ENCODE measurements around the gene PTPRE. TPM values are rescaled to one million over a fixed set of nuclear protein-coding genes. Genes with fewer than 3 reads are reported as not detected.

PTPRE gene
- total RNA-seq, 1 donor from 2014 or later = 33.6 TPM

DNA sequence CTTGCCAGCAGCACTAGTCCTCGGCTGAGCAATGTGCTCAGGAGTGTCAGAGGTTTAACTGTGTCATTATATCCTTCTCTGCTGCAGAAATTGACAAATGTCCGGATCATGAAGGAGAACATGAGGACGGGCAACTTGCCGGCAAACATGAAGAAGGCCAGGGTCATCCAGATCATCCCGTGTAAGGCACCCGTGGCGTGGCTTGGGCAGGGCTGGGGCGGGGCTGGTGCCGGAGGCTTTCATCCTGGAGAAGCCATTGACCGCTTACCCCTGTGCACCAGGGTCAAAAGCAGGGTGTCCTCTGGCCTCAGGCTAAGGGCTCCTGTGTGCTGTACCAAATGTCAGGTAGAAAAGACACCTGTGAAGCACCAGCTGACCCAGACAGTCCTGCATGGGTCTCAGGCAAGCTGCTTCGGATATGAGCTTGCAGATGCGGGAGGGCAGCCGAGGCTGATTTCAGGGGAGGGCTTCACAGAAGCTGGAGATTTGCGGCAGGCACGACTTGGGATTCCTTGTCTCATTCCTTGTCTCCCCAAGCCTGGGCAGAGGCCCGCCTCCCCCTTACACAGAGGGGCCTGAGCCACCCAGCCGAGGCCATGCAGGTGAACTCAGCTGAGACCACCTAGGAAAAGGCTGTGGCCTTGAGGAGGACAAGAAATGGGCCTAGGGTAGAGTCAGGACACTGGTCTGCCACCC, 164.0 kb downstream of the PTPRE start:
- Mint-ChIP-seq H3K27me3 (no peaks in the 10 kb centered on the region), H3K4me1 (peaks cover 23% of the 10 kb centered on the region), H3K36me3 (ENCODE audit: low read depth) (peaks cover 75% of the 10 kb centered on the region), H3K4me3 (no peak overlapping the region), H3K27ac (no peak overlapping the region), H3K9me3 (no peaks in the 10 kb centered on the region)
- no peak for DNase-seq
- intact Hi-C loops (cut with micrococcal nuclease) = no loop called here

DNA sequence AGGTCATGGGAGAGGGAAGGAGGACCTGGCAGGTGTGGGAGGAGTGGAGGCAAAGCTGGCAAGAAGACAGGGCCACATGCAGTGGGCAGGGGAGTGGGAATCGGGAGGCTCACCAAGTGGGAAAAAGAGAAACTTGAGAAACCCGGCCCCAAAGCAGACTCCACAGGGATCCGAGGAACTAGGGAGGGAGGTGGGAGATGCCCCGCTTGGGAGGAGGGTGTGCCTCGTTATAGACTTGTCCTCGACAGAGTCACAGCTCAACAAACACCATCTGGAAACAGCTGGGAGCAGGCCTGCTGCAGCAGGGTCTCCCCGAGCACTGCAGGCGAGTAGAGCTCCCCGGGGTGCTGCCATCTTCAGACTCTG, 164.5 kb downstream of the PTPRE start:
- H3K4me1 Mint-ChIP-seq = peaks cover 19% of the 10 kb centered on the region
- peaks cover 71% of the 10 kb centered on the region for H3K36me3 Mint-ChIP-seq (ENCODE audit: low read depth)
- no peak overlapping the region for H3K4me3 Mint-ChIP-seq
- no peaks in the 10 kb centered on the region for H3K27me3 Mint-ChIP-seq
- no peaks in the 10 kb centered on the region for H3K9me3 Mint-ChIP-seq
- no peak overlapping the region for H3K27ac Mint-ChIP-seq
- DNase-seq = no peak
- intact Hi-C loops (cut with micrococcal nuclease) = no loop called here

DNA sequence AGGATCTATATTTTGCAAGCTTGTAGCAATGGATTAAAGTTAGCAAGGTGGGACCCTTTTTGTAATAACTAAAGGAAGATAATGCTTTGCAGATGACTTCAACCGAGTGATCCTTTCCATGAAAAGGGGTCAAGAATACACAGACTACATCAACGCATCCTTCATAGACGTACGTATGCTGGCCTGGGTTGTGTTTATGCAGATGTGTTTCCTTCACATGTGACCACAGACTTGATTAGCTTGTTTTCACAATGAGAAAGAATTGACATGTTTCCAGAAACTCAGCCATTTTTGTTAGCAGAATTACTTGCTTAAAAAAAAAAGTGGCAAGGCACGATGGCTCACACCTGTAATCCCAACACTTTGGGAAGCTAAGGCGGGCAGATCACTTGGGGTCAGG, 165.1 kb downstream of the PTPRE start:
- Mint-ChIP-seq H3K4me1 (peaks cover 12% of the 10 kb centered on the region), H3K9me3 (no peaks in the 10 kb centered on the region), H3K36me3 (ENCODE audit: low read depth) (peaks cover 70% of the 10 kb centered on the region), H3K27ac (no peak overlapping the region), H3K27me3 (no peaks in the 10 kb centered on the region), H3K4me3 (no peak overlapping the region)
- intact Hi-C loops (cut with micrococcal nuclease) = no loop called here
- no peak for DNase-seq

DNA sequence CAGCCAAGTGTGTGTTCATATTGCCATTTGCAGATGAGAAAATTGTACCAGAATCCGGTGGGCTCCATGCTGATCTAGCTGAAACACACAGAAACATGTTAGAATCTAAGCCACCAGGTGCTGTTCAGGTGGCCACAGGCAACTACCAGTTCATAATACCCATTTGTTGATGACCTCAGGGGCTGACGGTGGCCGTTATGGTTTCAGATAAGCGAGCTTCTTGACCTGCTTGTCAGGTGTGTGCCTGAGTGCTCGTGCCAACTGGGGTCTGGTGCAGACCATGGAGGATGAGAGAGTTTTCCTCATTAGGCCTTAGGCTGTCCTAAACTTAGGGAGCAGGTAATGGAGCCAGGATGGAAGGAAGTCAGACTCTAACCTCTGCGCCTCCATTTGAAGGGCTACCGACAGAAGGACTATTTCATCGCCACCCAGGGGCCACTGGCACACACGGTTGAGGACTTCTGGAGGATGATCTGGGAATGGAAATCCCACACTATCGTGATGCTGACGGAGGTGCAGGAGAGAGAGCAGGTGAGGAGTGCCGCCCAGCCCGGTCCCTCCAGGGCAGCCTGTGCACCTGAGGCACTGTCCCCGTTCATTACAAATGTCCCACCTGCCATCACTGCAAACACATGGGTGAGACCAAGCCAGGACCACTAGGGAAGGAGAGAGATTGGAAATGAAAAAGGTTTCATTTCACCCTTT, 166.2 kb downstream of the PTPRE start:
- Mint-ChIP-seq H3K27ac (no peak overlapping the region), H3K9me3 (no peaks in the 10 kb centered on the region), H3K27me3 (no peaks in the 10 kb centered on the region), H3K36me3 (ENCODE audit: low read depth) (peaks cover 65% of the 10 kb centered on the region), H3K4me3 (no peak overlapping the region), H3K4me1 (peaks cover 9% of the 10 kb centered on the region)
- DNase-seq = no peak
- intact Hi-C loops (cut with micrococcal nuclease) = no loop called here

DNA sequence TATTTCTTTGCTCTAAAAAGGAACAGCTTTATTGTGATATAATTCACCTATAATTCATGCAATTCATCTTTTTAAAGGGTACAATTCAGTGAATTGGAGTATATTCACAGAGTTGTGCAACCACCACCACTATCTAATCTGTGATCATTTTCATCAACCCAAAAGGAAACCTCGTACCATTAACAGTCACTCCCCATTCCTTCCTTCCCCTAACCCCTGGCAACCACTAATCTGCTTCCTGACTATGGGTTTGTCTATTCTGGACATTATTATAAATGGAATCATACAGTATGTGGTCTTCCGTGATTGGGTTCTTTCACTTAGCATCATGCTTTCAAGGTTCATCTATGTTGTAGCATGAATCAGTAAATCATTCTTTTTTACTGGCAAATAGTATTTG, 167.0 kb downstream of the PTPRE start:
- Mint-ChIP-seq H3K27me3 (no peaks in the 10 kb centered on the region), H3K4me1 (peaks cover 9% of the 10 kb centered on the region), H3K27ac (no peak overlapping the region), H3K4me3 (no peak overlapping the region), H3K9me3 (no peaks in the 10 kb centered on the region), H3K36me3 (ENCODE audit: low read depth) (peaks cover 62% of the 10 kb centered on the region)
- DNase-seq = no peak
- intact Hi-C loops (cut with micrococcal nuclease) = no loop called here

DNA sequence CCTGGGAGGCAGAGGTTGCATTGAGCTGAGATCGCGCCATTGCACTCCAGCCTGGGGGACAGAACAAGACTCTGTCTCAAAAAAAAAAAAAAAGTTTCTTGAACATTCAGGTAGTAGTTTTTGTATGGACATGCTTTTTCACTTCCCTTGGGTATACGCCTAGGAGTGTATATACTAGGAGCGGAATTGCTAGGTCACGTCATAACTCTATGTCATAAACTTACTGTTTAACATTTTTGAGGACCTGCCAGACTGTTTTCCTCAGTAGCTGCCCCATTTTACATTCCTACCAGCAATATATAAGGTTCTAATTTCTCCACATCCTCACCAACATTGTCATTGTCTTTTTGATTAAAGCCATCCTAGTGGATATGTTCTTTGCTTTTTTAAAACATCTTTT, 167.7 kb downstream of the PTPRE start:
- no peaks in the 10 kb centered on the region for H3K27me3 Mint-ChIP-seq
- no peaks in the 10 kb centered on the region for H3K9me3 Mint-ChIP-seq
- H3K27ac Mint-ChIP-seq = no peak overlapping the region
- H3K4me3 Mint-ChIP-seq = no peak overlapping the region
- H3K4me1 Mint-ChIP-seq = peaks cover 11% of the 10 kb centered on the region
- intact Hi-C loops (cut with micrococcal nuclease) = no loop called here
- DNase-seq = no peak
- H3K36me3 Mint-ChIP-seq (ENCODE audit: low read depth) = peaks cover 61% of the 10 kb centered on the region

DNA sequence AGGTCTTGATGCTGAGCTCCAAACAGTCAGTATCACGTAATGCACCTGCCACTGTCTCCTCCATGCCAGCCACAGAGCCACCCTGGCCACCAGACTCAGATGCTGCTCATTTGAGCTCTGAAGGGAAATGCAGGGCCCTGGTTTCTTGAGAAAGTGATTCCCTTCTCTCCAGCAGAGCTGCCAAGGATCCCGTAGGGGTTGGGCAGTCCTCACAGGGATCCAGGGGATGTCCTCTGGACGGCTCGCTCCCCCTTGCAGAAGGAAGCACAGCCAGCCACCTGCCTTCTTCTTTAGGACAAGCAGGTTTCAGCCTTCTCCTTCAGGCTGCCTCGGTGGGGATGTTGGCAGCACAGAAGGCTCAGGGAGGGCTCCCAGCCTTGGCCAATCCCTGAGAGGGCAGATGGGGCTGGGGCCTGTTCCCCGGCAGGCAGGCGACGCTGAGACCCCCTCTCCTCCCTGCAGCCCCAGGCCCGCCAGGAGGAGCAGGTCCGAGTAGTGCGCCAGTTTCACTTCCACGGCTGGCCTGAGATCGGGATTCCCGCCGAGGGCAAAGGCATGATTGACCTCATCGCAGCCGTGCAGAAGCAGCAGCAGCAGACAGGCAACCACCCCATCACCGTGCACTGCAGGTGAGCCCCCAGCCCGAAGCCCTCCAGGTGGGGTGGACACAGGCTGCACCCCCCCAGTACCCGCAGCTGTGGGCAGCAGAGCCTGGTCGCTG, 170.4 kb downstream of the PTPRE start:
- no peaks in the 10 kb centered on the region for H3K27me3 Mint-ChIP-seq
- no peak overlapping the region for H3K4me3 Mint-ChIP-seq
- H3K36me3 Mint-ChIP-seq (ENCODE audit: low read depth) = peaks cover 54% of the 10 kb centered on the region
- no peak overlapping the region for H3K27ac Mint-ChIP-seq
- intact Hi-C loops (cut with micrococcal nuclease) = no loop called here
- DNase-seq = no peak
- peaks cover 11% of the 10 kb centered on the region for H3K4me1 Mint-ChIP-seq
- H3K9me3 Mint-ChIP-seq = no peaks in the 10 kb centered on the region

DNA sequence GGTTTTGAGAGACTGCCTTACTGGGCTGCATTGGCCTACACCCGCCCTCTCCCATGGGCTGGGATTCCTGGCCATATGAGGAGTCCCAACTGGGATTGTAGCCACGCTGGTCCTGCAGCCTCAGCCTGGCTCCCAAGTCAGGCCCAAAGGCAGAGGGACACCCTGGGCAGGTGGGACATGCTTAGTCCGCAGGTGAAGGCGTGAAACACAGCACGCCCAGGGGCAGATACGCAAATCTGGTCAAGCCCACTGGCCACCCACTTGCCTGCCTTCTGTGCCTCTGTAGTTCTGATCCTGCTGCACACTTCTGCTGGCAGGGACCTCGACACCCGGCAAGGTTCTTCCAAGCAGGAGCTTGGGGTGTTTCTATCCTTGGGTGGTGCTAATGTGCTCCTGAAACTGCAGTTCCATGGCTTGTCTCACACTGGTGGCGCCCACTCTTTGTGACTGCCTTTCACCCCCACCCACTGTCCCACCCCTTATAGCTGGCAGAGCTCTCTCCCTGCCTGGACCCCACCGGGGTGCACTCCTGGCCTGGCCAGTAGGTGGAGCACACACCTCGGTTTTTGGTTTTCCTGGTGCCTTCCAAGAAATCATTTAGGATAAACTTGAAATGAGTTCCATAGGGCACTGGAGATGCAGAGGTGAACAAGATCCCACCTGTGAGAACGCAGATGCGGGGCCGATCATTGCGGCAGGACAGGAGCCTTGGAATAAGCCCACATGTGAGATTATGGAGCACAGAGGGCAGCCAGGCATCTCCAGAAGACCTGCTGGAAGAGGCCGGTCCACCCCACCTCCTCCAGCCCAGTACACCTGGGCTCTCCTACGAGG, 171.4 kb downstream of the PTPRE start:
- Mint-ChIP-seq H3K9me3 (no peaks in the 10 kb centered on the region), H3K4me3 (no peak overlapping the region), H3K36me3 (ENCODE audit: low read depth) (peaks cover 51% of the 10 kb centered on the region), H3K27ac (no peak overlapping the region), H3K27me3 (no peaks in the 10 kb centered on the region), H3K4me1 (peaks cover 7% of the 10 kb centered on the region)
- intact Hi-C loops (cut with micrococcal nuclease) = loop anchor here (1.0 kb wide), 1 partner anchor 72 kb away; no protein-coding TSS in a partner anchor
- peak; percentile 86 for DNase-seq

DNA sequence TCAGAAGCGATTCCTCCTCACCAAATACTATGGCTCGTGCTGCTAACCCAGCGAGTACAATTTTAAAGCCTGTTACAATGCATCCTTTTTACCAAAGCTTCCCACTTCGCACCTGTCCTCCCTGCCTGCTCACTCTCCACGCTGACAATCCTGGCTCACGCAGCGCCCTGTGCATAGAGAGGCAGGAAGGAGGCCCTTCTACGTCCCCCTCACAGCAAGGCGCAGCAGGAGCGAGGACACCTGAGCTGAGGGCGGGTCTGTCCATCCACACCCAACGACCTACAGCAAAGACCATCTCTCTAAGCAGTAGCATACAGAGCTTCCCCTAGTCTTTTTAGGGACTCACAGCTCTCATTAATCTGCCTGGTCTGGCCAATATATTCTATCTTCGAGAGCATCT, 173.3 kb downstream of the PTPRE start:
- intact Hi-C loops (cut with micrococcal nuclease) = no loop called here
- Mint-ChIP-seq H3K4me3 (no peak overlapping the region), H3K4me1 (peaks cover 1% of the 10 kb centered on the region), H3K27ac (no peak overlapping the region), H3K9me3 (no peaks in the 10 kb centered on the region), H3K27me3 (no peaks in the 10 kb centered on the region), H3K36me3 (ENCODE audit: low read depth) (peaks cover 37% of the 10 kb centered on the region)
- DNase-seq = no peak

DNA sequence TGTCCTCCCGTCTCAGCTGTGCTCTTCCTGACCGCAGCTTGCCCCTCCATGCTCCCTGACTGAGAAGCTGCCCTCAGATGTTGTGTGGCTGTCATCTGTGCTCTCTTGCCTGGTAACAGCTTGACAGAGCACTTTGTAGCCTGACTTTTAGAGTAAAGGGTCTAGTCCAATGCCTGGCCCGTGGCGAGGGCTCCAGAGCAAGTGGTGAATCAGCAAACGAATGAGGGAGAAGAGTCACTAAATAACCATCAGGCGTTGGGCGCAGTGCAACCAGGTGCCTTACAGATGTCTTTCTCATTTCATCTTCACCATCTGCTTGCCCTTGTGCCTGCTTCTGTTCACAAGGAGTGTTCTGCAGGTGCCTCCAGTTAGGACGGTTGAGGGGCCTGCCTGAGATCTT, 173.7 kb downstream of the PTPRE start:
- peaks cover 35% of the 10 kb centered on the region for H3K36me3 Mint-ChIP-seq (ENCODE audit: low read depth)
- no peaks in the 10 kb centered on the region for H3K27me3 Mint-ChIP-seq
- H3K9me3 Mint-ChIP-seq = no peaks in the 10 kb centered on the region
- no peak overlapping the region for H3K27ac Mint-ChIP-seq
- H3K4me3 Mint-ChIP-seq = no peak overlapping the region
- no peak for DNase-seq
- H3K4me1 Mint-ChIP-seq = peaks cover 1% of the 10 kb centered on the region
- intact Hi-C loops (cut with micrococcal nuclease) = no loop called here

DNA sequence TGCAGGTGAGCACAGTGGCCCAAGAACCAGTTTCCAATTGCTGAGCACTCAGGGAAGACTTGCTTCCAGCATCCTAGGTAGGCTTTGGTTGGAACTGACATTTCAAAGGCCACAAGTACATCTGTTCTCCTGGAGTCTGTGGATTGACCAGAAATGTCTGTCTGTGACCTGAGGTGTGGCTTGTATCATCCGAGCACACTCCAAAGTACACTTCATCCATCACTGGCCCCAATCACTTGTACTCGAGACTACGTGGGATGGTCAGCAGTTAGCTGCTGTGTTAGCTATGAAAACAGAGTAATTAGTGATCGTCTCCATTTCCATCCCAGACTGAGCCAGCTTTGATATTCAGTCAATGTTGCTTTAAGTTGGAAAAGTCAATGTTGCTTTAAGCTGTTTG, 174.3 kb downstream of the PTPRE start:
- Mint-ChIP-seq H3K27me3 (no peaks in the 10 kb centered on the region), H3K4me1 (peaks cover 1% of the 10 kb centered on the region), H3K4me3 (no peak overlapping the region), H3K36me3 (ENCODE audit: low read depth) (peaks cover 31% of the 10 kb centered on the region), H3K9me3 (no peaks in the 10 kb centered on the region), H3K27ac (no peak overlapping the region)
- DNase-seq = no peak
- intact Hi-C loops (cut with micrococcal nuclease) = no loop called here

DNA sequence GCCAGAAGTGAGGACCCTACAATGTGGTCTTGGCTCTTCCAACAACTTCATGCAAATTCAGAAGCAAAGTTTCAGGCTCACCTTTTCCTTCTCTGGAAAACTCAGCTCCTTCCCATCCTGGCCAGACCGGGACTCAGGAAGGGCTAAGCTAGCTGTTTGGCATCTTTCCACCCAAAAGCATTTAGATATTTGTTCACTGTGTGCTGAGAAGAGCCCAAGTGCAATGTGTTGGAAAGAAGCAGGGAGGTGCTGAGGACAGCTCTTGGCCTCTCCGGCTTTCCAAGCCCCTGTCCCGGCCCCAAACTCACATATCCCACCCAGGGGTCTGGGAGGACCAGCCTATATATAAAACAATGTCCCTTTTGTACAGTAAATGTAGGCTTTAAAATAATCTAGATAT, 174.8 kb downstream of the PTPRE start:
- Mint-ChIP-seq H3K36me3 (ENCODE audit: low read depth) (peaks cover 29% of the 10 kb centered on the region), H3K4me1 (peaks cover 1% of the 10 kb centered on the region), H3K27me3 (no peaks in the 10 kb centered on the region), H3K27ac (no peak overlapping the region), H3K4me3 (no peak overlapping the region), H3K9me3 (no peaks in the 10 kb centered on the region)
- intact Hi-C loops (cut with micrococcal nuclease) = no loop called here
- DNase-seq = no peak

DNA sequence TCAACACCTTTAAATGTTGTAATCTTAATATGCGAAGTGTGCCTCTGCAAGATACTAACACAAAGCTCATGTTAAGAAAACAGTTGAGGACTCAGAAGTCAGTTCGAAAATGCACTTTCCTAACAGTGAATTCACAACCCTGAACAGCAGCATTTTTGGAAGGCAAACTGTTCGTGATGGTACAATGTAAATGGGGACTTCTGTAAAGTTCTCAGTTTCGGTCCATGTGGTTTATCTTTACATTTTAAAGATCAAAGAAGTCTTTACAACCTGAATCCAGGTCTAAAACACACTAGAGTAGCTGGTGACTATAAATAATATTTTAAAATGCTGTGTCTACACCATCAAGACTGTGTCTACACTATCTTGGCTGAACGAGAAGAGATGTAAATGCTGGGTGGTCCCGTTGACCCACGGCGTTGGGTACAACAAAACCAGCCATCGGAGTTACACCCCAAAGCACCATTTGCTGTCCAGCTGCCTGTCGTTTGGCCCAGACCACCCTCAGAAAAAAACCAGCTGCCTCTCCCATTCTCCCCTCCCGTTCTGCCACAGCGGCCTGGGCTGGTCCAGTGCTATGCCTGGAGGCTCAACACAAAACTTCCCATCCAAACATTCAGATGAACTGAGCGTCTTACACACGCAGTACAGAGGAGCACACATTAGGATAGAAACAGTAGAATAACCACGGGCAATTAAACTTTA, 176.4 kb downstream of the PTPRE start:
- Mint-ChIP-seq H3K27ac (no peak overlapping the region), H3K4me3 (no peak overlapping the region), H3K36me3 (ENCODE audit: low read depth) (peaks cover 22% of the 10 kb centered on the region), H3K4me1 (peaks cover 3% of the 10 kb centered on the region), H3K9me3 (no peaks in the 10 kb centered on the region), H3K27me3 (no peaks in the 10 kb centered on the region)
- no peak for DNase-seq
- intact Hi-C loops (cut with micrococcal nuclease) = no loop called here

All from activated CD4-positive, alpha-beta T cell treated with anti-CD3 and anti-CD28 coated beads, Interleukin-2, amount 10 ng/mL, durations not matched to agents 24 days and 14 days (primary cell).